Mesenchymal stem cell (in vitro differentiated cells and primary cell): ENCODE results near the gene MYH7B.

ENCODE experiments used
- DNase-seq: peaks from one replicate; pipeline ENCODE4 v3.0.0-alpha.2; 2013
- H2AFZ ChIP-seq: one replicate; pipeline ENCODE4 v1.6.1; 2013; ENCODE audit warnings: low read depth, mild to moderate bottlenecking, control low read depth, inconsistent platforms, low read length, moderate library complexity
- H2AK5ac ChIP-seq: 2 replicates; pipeline ENCODE4 v1.6.1; 2013; ENCODE audit warnings: low read length, moderate library complexity, mild to moderate bottlenecking, inconsistent platforms; ENCODE audit not compliant: severe bottlenecking
- H2BK120ac ChIP-seq: one replicate; pipeline ENCODE4 v1.6.1; 2013; ENCODE audit warnings: low read depth, mild to moderate bottlenecking, inconsistent platforms, low read length, moderate library complexity
- H2BK12ac ChIP-seq, 2 experiments: one replicate each; pipeline ENCODE4 v1.6.1; 2013; ENCODE audit warnings: inconsistent platforms in 2 of 2, low read length in 2 of 2, mild to moderate bottlenecking in 2 of 2, moderate library complexity in 2 of 2, control low read depth in 1 of 2
- H2BK15ac ChIP-seq: one replicate; pipeline ENCODE4 v1.6.1; 2013; ENCODE audit warnings: mild to moderate bottlenecking, low read depth, inconsistent platforms; ENCODE audit not compliant: poor library complexity, severe bottlenecking
- H2BK5ac ChIP-seq: 2 replicates; pipeline ENCODE4 v1.6.1; 2013; ENCODE audit warnings: low read depth, mild to moderate bottlenecking, low read length, control low read depth, inconsistent platforms; ENCODE audit not compliant: poor library complexity, severe bottlenecking
- H3K14ac ChIP-seq, 2 experiments: one replicate each; pipeline ENCODE4 v1.6.1; 2013; ENCODE audit warnings: inconsistent platforms in 2 of 2, low read length in 2 of 2, control low read depth in 1 of 2, mild to moderate bottlenecking in 1 of 2, moderate library complexity in 1 of 2
- H3K18ac ChIP-seq, 2 experiments: one replicate each; pipeline ENCODE4 v1.6.1; 2013; ENCODE audit warnings: inconsistent platforms in 2 of 2, low read length in 2 of 2, control low read depth in 1 of 2, low read depth in 1 of 2, mild to moderate bottlenecking in 1 of 2
- H3K23ac ChIP-seq, 2 experiments: one replicate each; pipeline ENCODE4 v1.6.1; 2013; ENCODE audit warnings: inconsistent platforms in 2 of 2, low read length in 2 of 2, mild to moderate bottlenecking in 2 of 2, moderate library complexity in 2 of 2, control low read depth in 1 of 2
- H3K27ac ChIP-seq: 2 replicates; pipeline ENCODE4 v1.5.1; 2013; ENCODE audit warnings: mild to moderate bottlenecking, moderate library complexity, low read length, control low read depth, inconsistent platforms; ENCODE audit not compliant: poor library complexity, severe bottlenecking
- H3K27me3 ChIP-seq, 2 experiments: 2 replicates each; pipeline versions ENCODE4 v1.6.1 to v1.7.0; 2013; ENCODE audit warnings: low read length in 2 of 2, mild to moderate bottlenecking in 2 of 2, moderate library complexity in 2 of 2, control low read depth in 1 of 2, inconsistent platforms in 1 of 2; ENCODE audit not compliant: control insufficient read depth in 1 of 2, insufficient read depth in 1 of 2
- H3K36me3 ChIP-seq, 2 experiments: 2 replicates each; pipeline versions ENCODE4 v1.6.1 to v1.7.0; 2013; ENCODE audit warnings: low read length in 2 of 2, control low read depth in 1 of 2, inconsistent platforms in 1 of 2, low read depth in 1 of 2, mild to moderate bottlenecking in 1 of 2; ENCODE audit not compliant: insufficient read depth in 2 of 2, control insufficient read depth in 1 of 2
- H3K4ac ChIP-seq, 2 experiments: one replicate each; pipeline ENCODE4 v1.6.1; 2013; ENCODE audit warnings: inconsistent platforms in 2 of 2, low read length in 2 of 2, mild to moderate bottlenecking in 2 of 2, moderate library complexity in 2 of 2, control low read depth in 1 of 2, low read depth in 1 of 2
- H3K4me1 ChIP-seq: 2 replicates; pipeline ENCODE4 v1.6.1; 2013; ENCODE audit warnings: low read depth, low read length, control low read depth; ENCODE audit not compliant: control insufficient read depth, insufficient read depth
- H3K4me2 ChIP-seq: 2 replicates; pipeline ENCODE4 v1.6.1; 2013; ENCODE audit warnings: low read length, mild to moderate bottlenecking, inconsistent platforms; ENCODE audit not compliant: poor library complexity, severe bottlenecking
- H3K4me3 ChIP-seq, 2 experiments: 2 replicates each; pipeline versions ENCODE4 v1.5.1 to v1.7.0; 2013; ENCODE audit warnings: low read length in 2 of 2, mild to moderate bottlenecking in 2 of 2, control low read depth in 1 of 2, low read depth in 1 of 2; ENCODE audit not compliant: insufficient read depth in 1 of 2
- H3K79me1 ChIP-seq: replicated peaks from 2 replicates; pipeline ENCODE4 v1.6.1; 2013; ENCODE audit warnings: mild to moderate bottlenecking, control low read depth, low read length, inconsistent platforms; ENCODE audit not compliant: poor library complexity, severe bottlenecking
- H3K9ac ChIP-seq: 2 replicates; pipeline ENCODE4 v1.7.0; 2013; ENCODE audit warnings: mild to moderate bottlenecking, low read length, moderate library complexity
- H3K9me3 ChIP-seq: 2 replicates; pipeline ENCODE4 v1.7.0; 2013; ENCODE audit warnings: mild to moderate bottlenecking, low read length; ENCODE audit not compliant: control insufficient read depth
- H4K8ac ChIP-seq: one replicate; pipeline ENCODE4 v1.6.1; 2013; ENCODE audit warnings: inconsistent platforms, mild to moderate bottlenecking, low read length, moderate library complexity
- H4K91ac ChIP-seq: one replicate; pipeline ENCODE4 v1.6.1; 2013; ENCODE audit warnings: mild to moderate bottlenecking, low read length, inconsistent platforms
- WGBS: methylation state at CpG from one replicate; pipeline ENCODE4 v1.1.7; 2013; ENCODE audit warnings: mixed read lengths; 5-methylcytosine and 5-hydroxymethylcytosine counted together

The MYH7B gene

GRCh38 chr20:34997774-34998173 is 42.1 kb downstream of the MYH7B start:
- Histone ChIP-seq H3K79me1 (peaks cover 26% of the 10 kb centered on the region), H3K23ac (no peak overlapping the region), H2AK5ac (no peak overlapping the region), H4K91ac (no peak overlapping the region), H3K27ac (no peak overlapping the region), H3K18ac (no peak overlapping the region), H2BK5ac (no peak overlapping the region), H3K9ac (no peak overlapping the region), H2BK12ac (no peak overlapping the region), H3K9me3 (no peaks in the 10 kb centered on the region), H3K4me1 (peaks cover 19% of the 10 kb centered on the region), H3K4me2 (no peak overlapping the region), H3K36me3 (peaks cover 89 to 100% of the 10 kb centered on the region in 2 experiments), H2BK120ac (no peak overlapping the region), H3K27me3 (no peaks in the 10 kb centered on the region), H3K4ac (no peak overlapping the region), H4K8ac (no peak overlapping the region), H3K4me3 (no peak overlapping the region), H3K14ac (no peak overlapping the region), H2AFZ (no peak overlapping the region), H2BK15ac (no peak overlapping the region)
- DNase-seq = no peak
- 97% methylated on average over 2 of the region's 2 CpGs for WGBS

GRCh38 chr20:34998331-34998950 is 42.8 kb downstream of the MYH7B start:
- Histone ChIP-seq H2BK15ac (no peak overlapping the region), H3K27me3 (no peaks in the 10 kb centered on the region), H4K91ac (no peak overlapping the region), H3K4ac (no peak overlapping the region), H2AFZ (no peak overlapping the region), H3K18ac (no peak overlapping the region), H3K36me3 (peaks cover 89 to 100% of the 10 kb centered on the region in 2 experiments), H3K27ac (no peak overlapping the region), H3K4me2 (no peak overlapping the region), H3K9ac (no peak overlapping the region), H3K4me1 (peaks cover 19% of the 10 kb centered on the region), H2BK5ac (no peak overlapping the region), H3K4me3 (no peak overlapping the region), H2BK12ac (no peak overlapping the region), H2BK120ac (no peak overlapping the region), H3K14ac (no peak overlapping the region), H3K9me3 (no peaks in the 10 kb centered on the region), H2AK5ac (no peak overlapping the region), H3K23ac (no peak overlapping the region), H4K8ac (no peak overlapping the region), H3K79me1 (peaks cover 24% of the 10 kb centered on the region)
- 92% methylated on average over 28 of the region's 28 CpGs for WGBS
- DNase-seq = no peak

- no peak overlapping the region for H2AK5ac ChIP-seq
- H3K9me3 ChIP-seq = no peaks in the 10 kb centered on the region
- H4K8ac ChIP-seq = no peak overlapping the region
- H3K23ac ChIP-seq = no peak overlapping the region
- 98% methylated on average over 25 of the region's 25 CpGs for WGBS
- H3K4ac ChIP-seq = no peak overlapping the region
- no peak overlapping the region for H3K9ac ChIP-seq
- H2AFZ ChIP-seq = no peak overlapping the region
- peaks cover 22% of the 10 kb centered on the region for H3K79me1 ChIP-seq
- no peak overlapping the region for H3K27ac ChIP-seq
- no peak overlapping the region for H4K91ac ChIP-seq
- peaks cover 89 to 100% of the 10 kb centered on the region in 2 experiments for H3K36me3 ChIP-seq
- H3K4me3 ChIP-seq = no peak overlapping the region
- H3K4me1 ChIP-seq = peaks cover 19% of the 10 kb centered on the region
- H3K18ac ChIP-seq = no peak overlapping the region
- H2BK15ac ChIP-seq = no peak overlapping the region
- H3K14ac ChIP-seq = no peak overlapping the region
- H3K4me2 ChIP-seq = no peak overlapping the region
- no peak for DNase-seq
- H2BK12ac ChIP-seq = no peak overlapping the region
- no peaks in the 10 kb centered on the region for H3K27me3 ChIP-seq
- no peak overlapping the region for H2BK120ac ChIP-seq
- no peak overlapping the region for H2BK5ac ChIP-seq
These were observed 43.4 kb downstream of the MYH7B start for GRCh38 chr20:34999021-34999451.

- no peak overlapping the region for H2BK120ac ChIP-seq
- H2BK5ac ChIP-seq = no peak overlapping the region
- no peak overlapping the region for H2BK15ac ChIP-seq
- no peak overlapping the region for H4K91ac ChIP-seq
- H3K4me3 ChIP-seq = no peak overlapping the region
- no peak overlapping the region for H2BK12ac ChIP-seq
- H3K9me3 ChIP-seq = no peaks in the 10 kb centered on the region
- peaks cover 89 to 100% of the 10 kb centered on the region in 2 experiments for H3K36me3 ChIP-seq
- no peak for DNase-seq
- WGBS = 97% methylated on average over 10 of the region's 10 CpGs
- peaks cover 21% of the 10 kb centered on the region for H3K79me1 ChIP-seq
- H3K18ac ChIP-seq = no peak overlapping the region
- H3K27me3 ChIP-seq = no peaks in the 10 kb centered on the region
- H2AK5ac ChIP-seq = no peak overlapping the region
- no peak overlapping the region for H3K23ac ChIP-seq
- peaks cover 19% of the 10 kb centered on the region for H3K4me1 ChIP-seq
- H3K4me2 ChIP-seq = no peak overlapping the region
- no peak overlapping the region for H3K27ac ChIP-seq
- no peak overlapping the region for H3K14ac ChIP-seq
- no peak overlapping the region for H3K9ac ChIP-seq
- no peak overlapping the region for H3K4ac ChIP-seq
- no peak overlapping the region for H4K8ac ChIP-seq
- no peak overlapping the region for H2AFZ ChIP-seq
These were observed 44.1 kb downstream of the MYH7B start for GRCh38 chr20:34999782-35000181.
